GM23338 (cell line): ENCODE results near the gene PRG2. TPM values are rescaled to one million over a fixed set of nuclear protein-coding genes. Genes with fewer than 3 reads are reported as not detected.

Experiments used
- ATAC-seq: fragments of 200-7000 bp; cut with Tn5 transposase; 3 replicates; pipeline ENCODE4 v1.9.1; 2020
- DNase-seq: peaks from one replicate; pipeline ENCODE4 v3.0.0-alpha.2; 2015; ENCODE audit warnings: low spot score
- H2AFZ ChIP-seq: fragments of 200-600 bp; sonication (generic); 2 replicates; pipeline ENCODE4 v1.8.0; 2016; ENCODE audit warnings: antibody characterized with exemption, mild to moderate bottlenecking, moderate library complexity
- H3F3A ChIP-seq: fragments of 200-600 bp; sonication (generic); replicated peaks from 2 replicates; pipeline ENCODE4 v1.8.0; 2017; ENCODE audit warnings: antibody characterized with exemption, mixed run types, low read depth
- H3K27ac ChIP-seq: fragments of 200-600 bp; sonication (generic); 2 replicates; pipeline ENCODE4 v1.6.1; 2016; ENCODE audit warnings: low read depth
- H3K27me3 ChIP-seq: fragments of 200-600 bp; sonication (generic); 2 replicates; pipeline ENCODE4 v1.8.0; 2016; ENCODE audit warnings: mild to moderate bottlenecking, mixed run types, moderate library complexity; ENCODE audit not compliant: insufficient read depth
- H3K36me3 ChIP-seq: fragments of 200-600 bp; sonication (generic); 2 replicates; pipeline ENCODE4 v1.8.0; 2016; ENCODE audit warnings: mild to moderate bottlenecking; ENCODE audit not compliant: insufficient read depth
- H3K4me1 ChIP-seq: fragments of 200-600 bp; sonication (generic); 2 replicates; pipeline ENCODE4 v1.8.0; 2016; ENCODE audit warnings: mild to moderate bottlenecking, moderate library complexity; ENCODE audit not compliant: insufficient read depth
- H3K4me2 ChIP-seq: fragments of 200-600 bp; sonication (generic); 2 replicates; pipeline ENCODE4 v1.7.1; 2017; ENCODE audit warnings: mixed run types
- H3K4me3 ChIP-seq: fragments of 200-600 bp; sonication (generic); 2 replicates; pipeline ENCODE4 v1.6.1; 2016; ENCODE audit warnings: mixed run types
- H3K79me2 ChIP-seq: fragments of 200-600 bp; sonication (generic); replicated peaks from 2 replicates; pipeline ENCODE4 v1.8.0; 2017; ENCODE audit warnings: mild to moderate bottlenecking; ENCODE audit not compliant: insufficient read depth
- H3K9me2 ChIP-seq: fragments of 200-600 bp; sonication (generic); 2 replicates; pipeline ENCODE4 v1.8.0; 2017; ENCODE audit not compliant: insufficient read depth
- H4K20me1 ChIP-seq: fragments of 200-600 bp; sonication (generic); replicated peaks from 2 replicates; pipeline ENCODE4 v1.8.0; 2017; ENCODE audit warnings: mild to moderate bottlenecking; ENCODE audit not compliant: insufficient read depth
- H3K27ac Mint-ChIP-seq: 2 replicates; pipeline ENCODE4 v1.8.0; 2020; ENCODE audit warnings: inconsistent platforms, mild to moderate bottlenecking, moderate library complexity, mixed read lengths
- H3K27me3 Mint-ChIP-seq: 3 replicates; pipeline ENCODE4 v1.8.0; 2022; ENCODE audit warnings: low read depth, mild to moderate bottlenecking, moderate library complexity, mixed read lengths, inconsistent platforms; ENCODE audit not compliant: insufficient read depth, poor library complexity
- H3K36me3 Mint-ChIP-seq: 3 replicates; pipeline ENCODE4 v1.8.0; 2021; ENCODE audit warnings: low read depth, mild to moderate bottlenecking, inconsistent platforms, moderate library complexity, mixed read lengths
- H3K4me1 Mint-ChIP-seq: 3 replicates; pipeline ENCODE4 v1.8.0; 2020; ENCODE audit warnings: mild to moderate bottlenecking, inconsistent platforms, mixed read lengths
- H3K4me3 Mint-ChIP-seq: 3 replicates; pipeline ENCODE4 v1.8.0; 2021; ENCODE audit warnings: moderate library complexity, mild to moderate bottlenecking, inconsistent platforms, mixed read lengths
- H3K9me3 Mint-ChIP-seq: 3 replicates; pipeline ENCODE4 v1.8.0; 2020; ENCODE audit warnings: moderate library complexity, mild to moderate bottlenecking, inconsistent platforms, mixed read lengths
- CREB1 ChIP-seq: fragments of 250-450 bp; sonication (Bioruptor Pico); IDR thresholded peaks from 2 replicates; pipeline ENCODE4 v1.5.0; 2020; ENCODE audit warnings: low read depth, mild to moderate bottlenecking, moderate library complexity
- CTCF ChIP-seq, 2 experiments: fragments of 200-600 bp in 1 of 2; sonication (generic) in 1 of 2; conservative IDR thresholded peaks; 2 replicates each; pipeline versions ENCODE4 v1.5.1 to v1.6.1; 2016 to 2017; ENCODE audit warnings: antibody characterized with exemption in 2 of 2, low read depth in 2 of 2, mild to moderate bottlenecking in 2 of 2, moderate library complexity in 1 of 2
- ETS1 ChIP-seq: IDR thresholded peaks from 2 replicates; pipeline ENCODE4 v1.6.1; 2016; ENCODE audit warnings: antibody characterized with exemption
- EZH2 ChIP-seq: fragments of 200-600 bp; sonication (generic); IDR thresholded peaks from one replicate; pipeline ENCODE4 v1.8.0; 2017; ENCODE audit warnings: antibody characterized with exemption, mild to moderate bottlenecking, low read depth; ENCODE audit not compliant: unreplicated experiment
- EZH2phosphoT487 ChIP-seq: fragments of 200-600 bp; sonication (generic); IDR thresholded peaks from one replicate; pipeline ENCODE4 v1.8.1; 2018; ENCODE audit warnings: antibody characterized with exemption; ENCODE audit not compliant: unreplicated experiment
- JUNB ChIP-seq: IDR thresholded peaks from one replicate; pipeline ENCODE4 v1.6.1; 2016; ENCODE audit warnings: antibody characterized with exemption; ENCODE audit not compliant: unreplicated experiment
- NANOG ChIP-seq: IDR thresholded peaks from 2 replicates; pipeline ENCODE4 v1.6.1; 2016; ENCODE audit warnings: antibody characterized with exemption, borderline replicate concordance
- POLR2AphosphoS5 ChIP-seq: IDR thresholded peaks from 2 replicates; pipeline ENCODE4 v1.6.1; 2016; ENCODE audit warnings: antibody characterized with exemption, low read depth
- REST ChIP-seq: IDR thresholded peaks from one replicate; pipeline ENCODE4 v1.6.1; 2018; ENCODE audit warnings: antibody characterized with exemption; ENCODE audit not compliant: unreplicated experiment
- STAT1 ChIP-seq: IDR thresholded peaks from one replicate; pipeline ENCODE4 v1.6.1; 2016; ENCODE audit warnings: antibody characterized with exemption; ENCODE audit not compliant: unreplicated experiment
- ZNF114 ChIP-seq: fragments of 250-450 bp; sonication (Bioruptor Pico); IDR thresholded peaks from 2 replicates; pipeline ENCODE4 v1.5.0; 2020; ENCODE audit warnings: mild to moderate bottlenecking, moderate library complexity
- ZNF331 ChIP-seq: fragments of 250-450 bp; sonication (Bioruptor Pico); IDR thresholded peaks from 2 replicates; pipeline ENCODE4 v1.5.0; 2020; ENCODE audit warnings: low read depth, mild to moderate bottlenecking, moderate library complexity
- ZNF462 ChIP-seq: fragments of 250-450 bp; sonication (Bioruptor Pico); IDR thresholded peaks from 2 replicates; pipeline ENCODE4 v1.5.0; 2020; ENCODE audit warnings: mild to moderate bottlenecking, moderate library complexity
- polyA plus RNA-seq: library from polyadenylated mRNA; unstranded; fragments of >200 nt; fragmentation: Nextera tagmentation; extraction: Ambion mirVana; gene quantifications from 2 replicates; pipeline ENCODE4 v1.2.1, GENCODE V29; 2016
- total RNA-seq: library from RNA; depleted of rRNA; stranded (reverse); fragments of >200 nt; shearing (Covaris generic); gene quantifications from 2 replicates; pipeline ENCODE4 v1.2.3, GENCODE V29; 2014

Gene PRG2
- total and polyA plus RNA-seq, 2 experiments from 2014 or later, result not detected

GRCh38 chr11:57417056-57417455 is 26.6 kb upstream of the PRG2 start (continued):
- no peak for TF ChIP-seq STAT1
- no peak for TF ChIP-seq EZH2
- no peak for TF ChIP-seq POLR2AphosphoS5
- no peak for TF ChIP-seq JUNB

GRCh38 chr11:57416436-57416835 is 26.0 kb upstream of the PRG2 start:
- Mint-ChIP-seq H3K36me3 (peaks cover 75% of the 10 kb centered on the region), H3K27ac (no peak overlapping the region), H3K4me1 (peaks cover 10% of the 10 kb centered on the region), H3K27me3 (no peaks in the 10 kb centered on the region), H3K9me3 (no peaks in the 10 kb centered on the region), H3K4me3 (no peak overlapping the region)
- H3K4me2 ChIP-seq, result no peak overlapping the region
- no peak overlapping the region for H2AFZ ChIP-seq
- H4K20me1 ChIP-seq, result no peaks in the 10 kb centered on the region; the same call in 1 of the 2 replicates
- no peaks in the 10 kb centered on the region for H3K9me2 ChIP-seq
- TF ChIP-seq ZNF114 (CRISPR knock-in tag) (no peak), STAT1 (no peak), ETS1 (no peak), EZH2phosphoT487 (no peak), POLR2AphosphoS5 (no peak), REST (no peak), JUNB (no peak), CREB1 (no peak), CTCF (conservative IDR thresholded peaks at IDR 0.05; ENCODE audit: low read depth in 2 of 2) (no peak), EZH2 (no peak), NANOG (no peak), ZNF331 (CRISPR knock-in tag) (no peak), ZNF462 (no peak)
- no peak overlapping the region for H3K4me3 ChIP-seq
- peaks cover 13% of the 10 kb centered on the region for H3K36me3 ChIP-seq
- no peak for DNase-seq
- H3K4me1 ChIP-seq, result no peaks in the 10 kb centered on the region
- H3K27ac ChIP-seq, result no peak overlapping the region
- no peak for ATAC-seq
- no peaks in the 10 kb centered on the region for H3K79me2 ChIP-seq
- H3F3A ChIP-seq, result no peaks in the 10 kb centered on the region
- no peaks in the 10 kb centered on the region for H3K27me3 ChIP-seq
